G401.6 (cell line): ENCODE measurements around the gene ZEB1.
"Not testable (repeated sequence)": the region's sequence is repeated elsewhere in the genome, so short reads cannot be mapped to it uniquely, and the experiment has no call there.

Experiments used
- FAIRE-seq: peaks from 2 replicates; lab custom pipeline; 2012; peaks lifted over from hg19 to GRCh38; lab: Jason Lieb, UNC

Gene ZEB1

DNA sequence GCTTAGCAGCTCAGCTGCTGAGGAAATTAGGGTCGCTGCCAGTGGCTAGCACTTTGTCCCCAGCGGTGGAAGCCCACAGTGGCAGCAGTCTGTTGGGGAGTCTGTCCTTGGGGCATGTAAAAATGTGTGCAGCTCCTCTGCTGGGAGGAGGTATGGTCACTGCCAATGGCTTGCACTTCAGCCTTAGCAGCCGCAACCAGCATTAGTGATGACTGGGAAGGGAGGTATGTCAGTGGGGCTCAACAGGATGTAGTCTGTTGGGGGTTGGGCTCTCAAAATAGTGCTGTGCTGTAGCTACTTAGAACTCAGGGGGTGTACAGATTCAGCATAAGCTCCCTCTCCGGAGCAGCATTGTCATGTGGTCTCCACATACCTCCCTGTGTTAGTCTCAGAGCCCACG lies 189.9 kb downstream of the ZEB1 start:
- FAIRE-seq: no peak

DNA sequence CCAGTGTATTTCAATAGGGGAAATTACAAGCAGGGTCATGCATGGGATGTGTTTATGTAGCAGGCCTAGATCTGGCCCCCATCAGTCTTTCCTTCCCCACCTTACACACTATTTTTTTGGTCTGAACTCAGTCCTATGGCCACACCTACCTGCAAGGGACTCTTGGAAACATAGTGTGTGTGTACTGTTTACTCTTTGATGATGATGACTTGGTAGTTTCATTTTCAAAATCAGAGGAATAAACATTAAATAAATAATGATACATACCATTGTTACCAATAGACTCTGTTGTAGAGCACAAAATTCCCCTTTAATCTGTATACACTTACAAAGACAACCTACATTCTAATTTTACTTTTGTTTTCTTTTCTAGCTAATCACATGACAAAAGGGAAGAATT lies 191.0 kb downstream of the ZEB1 start:
- FAIRE-seq: no peak

DNA sequence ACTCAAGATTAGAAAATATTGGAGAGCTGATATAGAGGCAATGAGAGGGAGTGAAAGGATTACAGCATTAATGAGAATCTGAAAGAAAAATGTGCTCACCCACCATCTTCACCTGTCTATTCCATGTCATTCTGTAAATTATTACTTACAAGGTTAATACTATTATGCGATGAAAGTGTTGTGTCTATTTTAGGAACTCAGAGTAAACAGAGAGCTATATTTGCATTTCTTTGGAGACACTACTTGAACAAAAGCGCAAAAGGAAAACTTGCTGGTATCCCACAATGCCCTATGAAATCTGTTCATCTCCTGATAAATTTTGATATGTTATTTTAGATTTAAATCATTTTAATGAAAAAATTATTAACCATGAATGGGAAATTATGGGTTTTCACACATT lies 196.1 kb downstream of the ZEB1 start:
- no peak for FAIRE-seq

- FAIRE-seq: no peak
Observed at GRCh38 chr10:31515819-31516402, 196.9 kb downstream of the ZEB1 start.

GRCh38 chr10:31520986-31521831 lies 202.2 kb downstream of the ZEB1 start:
- FAIRE-seq: no peak

DNA sequence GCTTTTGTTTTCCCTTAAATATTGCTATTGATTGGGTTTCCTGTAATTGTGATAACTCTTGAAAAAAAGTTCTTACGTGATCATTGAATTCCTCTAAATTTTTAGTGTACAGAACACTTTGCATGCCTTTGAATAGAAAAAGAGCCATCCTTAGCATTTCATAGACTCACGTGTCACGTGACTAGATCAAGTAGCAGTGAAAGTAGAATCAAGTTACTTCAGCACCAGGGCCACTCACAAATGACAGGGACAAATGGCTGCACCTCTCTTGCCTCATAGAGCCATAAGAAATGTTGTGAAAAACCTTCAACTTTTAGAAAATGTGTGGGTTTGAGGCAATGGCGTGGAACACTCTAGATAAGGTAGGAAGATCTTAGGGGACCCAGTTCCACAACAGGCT lies 203.8 kb downstream of the ZEB1 start:
- FAIRE-seq: no peak

- no peak for FAIRE-seq
Observed at GRCh38 chr10:31524460-31524859, 205.4 kb downstream of the ZEB1 start.

- no peak for FAIRE-seq
Observed at GRCh38 chr10:31526178-31526577, 207.2 kb downstream of the ZEB1 start.

DNA sequence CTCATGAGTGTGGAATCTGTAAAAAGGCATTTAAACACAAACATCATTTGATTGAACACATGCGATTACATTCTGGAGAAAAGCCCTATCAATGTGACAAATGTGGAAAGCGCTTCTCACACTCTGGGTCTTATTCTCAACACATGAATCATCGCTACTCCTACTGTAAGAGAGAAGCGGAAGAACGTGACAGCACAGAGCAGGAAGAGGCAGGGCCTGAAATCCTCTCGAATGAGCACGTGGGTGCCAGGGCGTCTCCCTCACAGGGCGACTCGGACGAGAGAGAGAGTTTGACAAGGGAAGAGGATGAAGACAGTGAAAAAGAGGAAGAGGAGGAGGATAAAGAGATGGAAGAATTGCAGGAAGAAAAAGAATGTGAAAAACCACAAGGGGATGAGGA lies 207.7 kb downstream of the ZEB1 start:
- FAIRE-seq: no peak

DNA sequence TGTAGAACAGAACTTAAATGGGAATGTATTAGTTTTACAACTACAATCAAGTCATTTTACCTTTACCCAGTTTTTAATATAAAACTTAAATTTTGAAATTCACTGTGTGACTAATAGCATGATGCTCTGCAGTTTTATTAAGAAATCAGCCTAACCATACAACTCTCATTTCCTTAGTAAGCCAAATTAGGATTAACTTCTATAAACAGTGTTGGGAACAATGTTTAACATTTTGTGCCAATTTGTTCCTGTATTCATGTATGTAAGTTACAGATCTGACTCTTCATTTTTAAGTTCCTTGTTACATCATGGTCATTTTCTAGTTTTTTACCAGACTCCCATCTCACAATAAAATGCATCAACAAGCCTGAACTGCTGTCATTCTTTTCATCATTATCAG lies 209.8 kb downstream of the ZEB1 start:
- FAIRE-seq: no peak

DNA sequence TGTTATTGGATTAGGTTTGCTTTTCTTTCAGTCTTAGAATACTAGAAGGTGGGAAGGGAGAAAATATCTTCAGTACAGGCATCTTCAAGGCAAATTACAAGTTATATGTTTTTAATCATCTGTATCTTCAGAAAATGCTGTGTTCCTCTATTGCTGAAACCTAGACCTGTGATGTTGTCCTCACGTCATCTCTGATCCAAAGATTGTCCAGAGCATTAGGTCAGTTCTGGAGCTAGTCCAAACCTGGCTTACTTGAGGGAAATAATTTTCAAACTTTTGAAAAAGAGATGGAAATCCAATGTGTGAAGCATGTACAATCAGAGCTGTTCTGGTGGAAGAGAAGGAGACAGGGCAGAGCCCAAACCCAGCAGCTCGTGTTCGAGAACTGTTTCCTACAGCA lies 217.3 kb downstream of the ZEB1 start:
- no peak for FAIRE-seq

DNA sequence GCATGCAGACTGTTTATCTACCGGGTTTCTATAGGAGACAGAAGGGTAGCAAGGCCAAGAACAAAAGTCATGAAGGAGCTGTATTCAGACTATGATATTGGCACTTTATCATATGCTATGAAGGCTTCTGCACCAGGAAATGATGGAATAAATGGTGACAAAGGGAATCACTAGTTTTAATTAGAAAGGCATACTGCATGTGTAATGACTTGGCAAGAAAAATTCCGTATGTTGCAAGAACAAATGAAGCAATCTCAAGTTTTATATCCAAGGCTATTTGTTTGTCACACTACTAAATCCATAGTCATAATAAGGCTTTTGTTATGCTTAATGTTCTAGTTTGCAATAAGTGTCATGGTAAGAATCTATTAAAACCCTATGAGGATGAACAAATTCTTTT lies 230.9 kb downstream of the ZEB1 start:
- FAIRE-seq: no peak

DNA sequence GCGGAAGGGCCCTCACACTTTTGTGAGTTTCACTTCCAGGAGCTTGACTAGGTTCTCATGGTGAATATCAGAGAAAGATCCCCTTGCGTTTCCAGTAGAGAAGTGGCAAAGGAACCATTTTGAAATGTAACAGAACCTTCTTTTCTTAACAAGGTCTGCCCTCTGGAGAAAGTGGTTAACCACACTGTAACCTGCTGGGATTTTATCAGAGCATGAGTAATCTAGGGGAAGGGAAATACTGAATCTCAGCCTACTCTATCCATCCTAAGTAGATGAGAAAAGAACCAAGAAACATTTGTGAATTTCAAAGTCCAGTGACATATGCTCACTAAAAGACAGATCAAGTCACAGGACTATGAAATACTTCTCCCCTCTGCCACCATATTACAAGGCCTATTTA lies 235.5 kb downstream of the ZEB1 start:
- no peak for FAIRE-seq

- no peak for FAIRE-seq
Observed at GRCh38 chr10:31557854-31558253, 238.8 kb downstream of the ZEB1 start.

- FAIRE-seq: not testable (repeated sequence)
Observed at GRCh38 chr10:31568252-31568861, 249.3 kb downstream of the ZEB1 start.

GRCh38 chr10:31574577-31574976 lies 255.6 kb downstream of the ZEB1 start:
- no peak for FAIRE-seq

- FAIRE-seq: no peak
Observed at GRCh38 chr10:31578181-31578852, 259.3 kb downstream of the ZEB1 start.

DNA sequence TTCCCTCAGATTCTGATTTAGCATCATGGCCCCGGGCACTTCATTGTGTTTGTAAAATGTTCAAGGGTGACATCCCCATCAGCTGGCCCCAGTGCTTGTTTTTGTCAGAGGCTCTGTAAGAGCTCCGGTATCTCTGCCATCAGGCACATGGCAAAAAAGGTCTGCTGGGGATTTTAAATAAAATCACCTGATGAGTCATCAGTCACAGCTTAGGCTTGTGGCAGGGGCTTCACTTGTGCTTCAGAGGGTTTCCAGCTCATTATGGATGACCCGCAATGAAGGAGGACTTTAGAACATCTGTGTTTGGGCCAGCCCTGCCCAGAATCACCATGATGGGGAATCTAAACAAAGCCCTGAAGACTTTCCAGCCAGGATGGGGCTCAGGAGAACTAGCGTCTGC lies 259.9 kb downstream of the ZEB1 start:
- FAIRE-seq: no peak
